ENCODE measurements around the gene EYA2. TPM values are rescaled to one million over a fixed set of nuclear protein-coding genes. Genes with fewer than 3 reads are reported as not detected.

The EYA2 gene
- total RNA-seq, 4 donors from 2014 or later = 0.47 to 4.1 (median 2.2) TPM

DNA sequence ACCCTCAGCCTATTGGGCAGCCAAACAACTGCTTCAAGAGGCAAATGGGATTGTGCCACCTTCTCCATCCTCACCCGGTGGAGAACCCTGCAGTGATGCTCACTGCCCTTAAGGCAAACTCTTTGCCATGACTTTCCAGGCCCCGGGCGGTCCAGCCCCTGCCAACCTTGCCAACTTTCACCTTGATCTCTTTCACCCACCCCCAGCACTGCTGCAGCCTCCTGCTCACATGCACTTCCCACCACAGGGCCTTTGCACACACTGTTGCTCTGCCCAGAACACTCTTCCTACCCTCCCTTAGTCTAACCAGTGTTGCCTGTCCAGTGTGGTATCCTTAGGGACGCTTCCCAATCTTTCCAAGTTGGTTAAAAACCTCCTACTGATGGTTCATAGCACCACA lies 221.1 kb downstream of the EYA2 start:
- ATAC-seq = no peak
- WGBS, 2 donors (ENCODE audit: low coverage in 1 of 2) = 82 to 100% methylated on average over 3 to 4 of the region's 4 CpGs

DNA sequence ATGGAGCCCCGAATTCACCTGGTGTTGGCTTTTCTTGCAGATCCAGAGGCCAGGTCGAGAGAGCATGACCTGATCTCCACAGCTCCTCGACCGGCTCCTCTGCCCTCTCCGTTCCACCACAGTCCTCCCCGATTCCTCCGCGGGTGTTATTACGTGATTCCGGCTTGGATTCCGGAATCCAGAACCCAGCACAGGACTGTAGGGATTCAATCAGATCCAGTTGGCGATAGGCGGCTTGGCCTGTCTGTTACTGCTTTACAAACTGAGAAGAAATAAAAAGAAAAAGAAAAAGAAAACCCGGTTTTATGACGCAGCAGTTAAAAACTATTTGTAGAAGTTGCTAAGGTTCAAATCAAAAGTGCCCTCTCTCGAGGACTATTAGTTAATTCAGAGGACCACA lies 222.7 kb downstream of the EYA2 start:
- ATAC-seq = no peak
- no peaks in the 10 kb centered on the region for H3K9me3 ChIP-seq
- TF ChIP-seq POLR2A (IDR thresholded peaks at IDR 0.05) = no peak
- TF ChIP-seq EP300 (IDR thresholded peaks at IDR 0.05) = no peak
- TF ChIP-seq, protein P1, sequence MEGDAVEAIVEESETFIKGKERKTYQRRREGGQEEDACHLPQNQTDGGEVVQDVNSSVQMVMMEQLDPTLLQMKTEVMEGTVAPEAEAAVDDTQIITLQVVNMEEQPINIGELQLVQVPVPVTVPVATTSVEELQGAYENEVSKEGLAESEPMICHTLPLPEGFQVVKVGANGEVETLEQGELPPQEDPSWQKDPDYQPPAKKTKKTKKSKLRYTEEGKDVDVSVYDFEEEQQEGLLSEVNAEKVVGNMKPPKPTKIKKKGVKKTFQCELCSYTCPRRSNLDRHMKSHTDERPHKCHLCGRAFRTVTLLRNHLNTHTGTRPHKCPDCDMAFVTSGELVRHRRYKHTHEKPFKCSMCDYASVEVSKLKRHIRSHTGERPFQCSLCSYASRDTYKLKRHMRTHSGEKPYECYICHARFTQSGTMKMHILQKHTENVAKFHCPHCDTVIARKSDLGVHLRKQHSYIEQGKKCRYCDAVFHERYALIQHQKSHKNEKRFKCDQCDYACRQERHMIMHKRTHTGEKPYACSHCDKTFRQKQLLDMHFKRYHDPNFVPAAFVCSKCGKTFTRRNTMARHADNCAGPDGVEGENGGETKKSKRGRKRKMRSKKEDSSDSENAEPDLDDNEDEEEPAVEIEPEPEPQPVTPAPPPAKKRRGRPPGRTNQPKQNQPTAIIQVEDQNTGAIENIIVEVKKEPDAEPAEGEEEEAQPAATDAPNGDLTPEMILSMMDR (IDR thresholded peaks at IDR 0.05) = no peak
- peak overlapping the region in 3 of 4 donors; percentile 52 to 67 (median 62) for H3K27ac ChIP-seq
- H3K27me3 ChIP-seq = no peaks in the 10 kb centered on the region
- peaks cover 0 to 18% (median 15%) of the 10 kb centered on the region in 3 donors for H3K4me1 ChIP-seq
- peak overlapping the region in 1 of 2 donors; percentile 6 for H3K4me3 ChIP-seq
- 31 to 65% methylated on average over 3 to 14 of the region's 16 CpGs for WGBS, 2 donors (ENCODE audit: low coverage in 1 of 2)
- H3K36me3 ChIP-seq = no peaks in the 10 kb centered on the region

More for the DNA sequence above, 221.1 kb downstream of the EYA2 start:
- H3K4me1 ChIP-seq = peaks cover 0 to 18% (median 15%) of the 10 kb centered on the region in 3 donors
- TF ChIP-seq, protein P1 (IDR thresholded peaks at IDR 0.05) = no peak
- TF ChIP-seq POLR2AphosphoS5 (IDR thresholded peaks at IDR 0.05) (no peak), EP300 (IDR thresholded peaks at IDR 0.05) (no peak), POLR2A (IDR thresholded peaks at IDR 0.05) (no peak)
- no peaks in the 10 kb centered on the region for H3K36me3 ChIP-seq
- H3K27me3 ChIP-seq = no peaks in the 10 kb centered on the region
- peaks cover 0 to 11% (median 0%) of the 10 kb centered on the region in 3 donors for H3K9me3 ChIP-seq
- H3K4me3 ChIP-seq = no peak overlapping the region
- H3K27ac ChIP-seq = no peak overlapping the region

DNA sequence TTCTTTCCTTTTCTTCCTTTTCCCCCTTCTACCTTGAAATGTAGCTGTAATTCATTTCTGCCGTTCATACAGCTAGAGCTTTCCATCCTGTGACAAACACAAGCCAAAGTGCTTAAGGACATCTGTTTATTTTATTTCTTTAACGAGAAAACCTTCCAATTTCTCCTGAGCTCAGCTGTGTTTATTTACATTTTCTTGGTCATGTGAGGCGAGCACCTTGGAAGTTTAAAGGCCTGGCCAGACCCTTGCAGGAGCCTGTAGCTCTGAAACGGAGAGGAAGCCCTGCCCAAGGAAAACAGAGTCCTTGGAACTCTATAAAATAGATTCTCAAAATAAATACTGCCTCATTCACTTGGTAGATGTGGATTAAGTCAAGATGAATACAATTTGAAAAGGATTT lies 223.1 kb downstream of the EYA2 start:
- H3K27me3 ChIP-seq = no peaks in the 10 kb centered on the region
- no peak for TF ChIP-seq POLR2AphosphoS5 (IDR thresholded peaks at IDR 0.05)
- TF ChIP-seq EP300 (IDR thresholded peaks at IDR 0.05) = no peak
- TF ChIP-seq, protein P1 (IDR thresholded peaks at IDR 0.05) = no peak
- no peak for TF ChIP-seq POLR2A (IDR thresholded peaks at IDR 0.05)
- no peak for ATAC-seq
- H3K36me3 ChIP-seq = no peaks in the 10 kb centered on the region
- WGBS, 2 donors (ENCODE audit: low coverage in 1 of 2) = 10 to 14% methylated on average over 4 of the region's 4 CpGs
- H3K4me3 ChIP-seq = peak overlapping the region in 1 of 2 donors; percentile 6
- no peaks in the 10 kb centered on the region for H3K9me3 ChIP-seq
- peaks cover 0 to 18% (median 15%) of the 10 kb centered on the region in 3 donors for H3K4me1 ChIP-seq
- peak overlapping the region; percentile 19 to 67 (median 57) for H3K27ac ChIP-seq

DNA sequence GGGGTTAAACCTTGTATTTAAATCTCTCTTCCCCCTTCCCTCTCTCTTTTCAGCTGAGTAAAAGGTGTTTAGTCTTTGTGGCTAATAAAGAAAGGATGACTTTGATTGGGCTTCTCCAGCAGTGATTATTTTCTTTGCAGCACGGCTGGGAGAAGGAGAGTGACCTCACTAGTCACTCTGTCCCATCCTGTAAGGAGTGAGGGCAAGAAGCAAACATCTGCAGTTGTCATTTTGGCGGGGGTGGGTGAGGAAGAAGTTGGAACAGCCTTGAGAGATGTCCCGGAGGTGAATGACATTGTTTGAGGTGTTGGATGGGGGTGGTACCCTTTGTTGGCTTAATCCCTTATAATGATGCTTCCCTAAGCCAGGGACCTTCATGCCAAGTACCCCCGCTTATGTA lies 223.6 kb downstream of the EYA2 start:
- H3K9me3 ChIP-seq = no peaks in the 10 kb centered on the region
- ATAC-seq = no peak
- 0 to 32% methylated on average over 1 to 4 of the region's 4 CpGs for WGBS, 2 donors (ENCODE audit: low coverage in 1 of 2)
- no peak overlapping the region for H3K4me3 ChIP-seq
- H3K27ac ChIP-seq = peak overlapping the region; percentile 19 to 67 (median 57)
- no peaks in the 10 kb centered on the region for H3K27me3 ChIP-seq
- peaks cover 0 to 18% (median 15%) of the 10 kb centered on the region in 3 donors for H3K4me1 ChIP-seq
- TF ChIP-seq POLR2A (IDR thresholded peaks at IDR 0.05) (no peak), POLR2AphosphoS5 (IDR thresholded peaks at IDR 0.05) (no peak), EP300 (IDR thresholded peaks at IDR 0.05) (no peak)
- TF ChIP-seq, protein P1 (IDR thresholded peaks at IDR 0.05) = no peak
- no peaks in the 10 kb centered on the region for H3K36me3 ChIP-seq

DNA sequence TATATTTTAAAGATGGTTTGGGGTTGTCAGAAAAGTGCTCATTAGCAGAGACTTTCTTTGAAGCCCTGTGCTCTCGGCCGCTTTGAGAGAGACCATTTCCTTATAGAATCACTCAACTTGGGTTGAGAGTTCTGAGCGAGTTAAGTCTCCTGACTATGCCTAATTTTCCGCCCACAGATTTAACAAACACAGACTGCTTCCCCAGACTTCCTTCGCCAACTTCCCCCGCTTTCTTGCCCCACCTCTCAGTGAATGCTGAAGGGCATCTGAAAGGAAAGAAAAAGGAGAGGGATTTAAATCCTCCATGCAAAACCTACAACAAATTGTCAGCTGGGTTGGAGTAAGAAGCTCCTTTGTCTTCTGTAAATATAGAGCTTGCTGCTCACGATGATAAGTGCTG lies 224.0 kb downstream of the EYA2 start:
- no peak for TF ChIP-seq POLR2A (IDR thresholded peaks at IDR 0.05)
- no peak for TF ChIP-seq EP300 (IDR thresholded peaks at IDR 0.05)
- no peak for TF ChIP-seq POLR2AphosphoS5 (IDR thresholded peaks at IDR 0.05)
- TF ChIP-seq, protein P1 (IDR thresholded peaks at IDR 0.05) = no peak
- no peaks in the 10 kb centered on the region for H3K27me3 ChIP-seq
- no peak overlapping the region for H3K4me3 ChIP-seq
- ATAC-seq = no peak
- no peaks in the 10 kb centered on the region for H3K36me3 ChIP-seq
- WGBS, 2 donors (ENCODE audit: low coverage in 1 of 2) = 17 to 49% methylated on average over 2 to 7 of the region's 7 CpGs
- peak overlapping the region in 3 of 4 donors; percentile 52 to 67 (median 62) for H3K27ac ChIP-seq
- H3K4me1 ChIP-seq = peaks cover 0 to 21% (median 15%) of the 10 kb centered on the region in 3 donors
- no peaks in the 10 kb centered on the region for H3K9me3 ChIP-seq

Data from gastroesophageal sphincter (tissue), 4 donors.